ENCODE data around the gene RUNX3.

RUNX3 gene

GRCh38 chr1:24864370-24864777 lies 65.7 kb downstream of the RUNX3 start:
- peak in 1 of 42 donors; percentile 17 for DNase-seq
- intact Hi-C loops (cut with DNase I), result no loop called here

- intact Hi-C loops (cut with DNase I), result no loop called here
- peak in 1 of 42 donors; percentile 22 for DNase-seq
These were observed 67.1 kb downstream of the RUNX3 start for GRCh38 chr1:24862775-24863483.

GRCh38 chr1:24861821-24862727 lies 68.0 kb downstream of the RUNX3 start:
- intact Hi-C loops (cut with DNase I), result no loop called here
- DNase-seq, result peak in 1 of 42 donors; percentile 30

DNA sequence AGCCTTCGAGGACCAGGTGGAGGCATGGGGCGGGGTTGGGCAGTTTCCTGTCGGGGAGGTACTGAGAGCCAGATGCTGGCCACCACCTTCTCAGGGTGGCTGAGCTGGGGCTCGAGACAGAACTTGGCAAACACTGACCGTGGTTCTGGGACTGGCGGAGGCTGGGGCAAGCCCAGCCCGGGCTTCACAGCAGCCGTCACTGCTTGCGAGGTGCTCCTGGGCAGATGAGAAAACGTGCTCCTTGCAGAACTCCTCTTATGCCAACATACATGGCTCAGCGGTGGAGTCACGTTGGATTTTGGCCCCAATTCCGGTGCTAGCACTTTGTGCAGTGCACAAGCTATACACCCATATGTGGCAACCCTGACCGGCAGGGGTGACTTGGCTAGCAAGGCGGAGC lies 69.2 kb downstream of the RUNX3 start:
- peak in 1 of 42 donors; percentile 19 for DNase-seq
- intact Hi-C loops (cut with DNase I), result no loop called here

- DNase-seq, result peak in 1 of 42 donors; percentile 31
- intact Hi-C loops (cut with DNase I), result no loop called here
These were observed 70.7 kb downstream of the RUNX3 start for GRCh38 chr1:24859063-24860010.

GRCh38 chr1:24858277-24858676 lies 71.8 kb downstream of the RUNX3 start:
- no peak for DNase-seq
- intact Hi-C loops (cut with DNase I), result no loop called here

GRCh38 chr1:24857507-24858133 lies 72.5 kb downstream of the RUNX3 start:
- intact Hi-C loops (cut with DNase I), result no loop called here
- DNase-seq, result no peak

- intact Hi-C loops (cut with DNase I), result no loop called here
- DNase-seq, result peak in 1 of 42 donors; percentile 29
These were observed 73.1 kb downstream of the RUNX3 start for GRCh38 chr1:24856787-24857506.

- peak in 1 of 42 donors; percentile 15 for DNase-seq
- intact Hi-C loops (cut with DNase I), result no loop called here
These were observed 74.6 kb downstream of the RUNX3 start for GRCh38 chr1:24855474-24855873.

GRCh38 chr1:24853649-24854048 lies 76.4 kb downstream of the RUNX3 start:
- peak in 1 of 42 donors; percentile 16 for DNase-seq
- intact Hi-C loops (cut with DNase I), result no loop called here

- DNase-seq, result peak in 1 of 42 donors; percentile 32
- intact Hi-C loops (cut with DNase I), result no loop called here
These were observed 79.7 kb downstream of the RUNX3 start for GRCh38 chr1:24850328-24850920.

- peak in 13 of 42 donors; percentile 13 to 51 (median 29) for DNase-seq
- intact Hi-C loops (cut with DNase I), result loop anchor here (10.0 kb wide), 1 partner anchor 355 kb away; no protein-coding TSS in a partner anchor
These were observed 80.3 kb downstream of the RUNX3 start for GRCh38 chr1:24849672-24850295.

All from head of caudate nucleus (tissue), 42 donors.